Measurements from ENCODE around the gene MDGA2. TPM values are rescaled to one million over a fixed set of nuclear protein-coding genes. Genes with fewer than 3 reads are reported as not detected.

MDGA2 gene
- total RNA-seq, 4 donors from 2014 or later = not detected

DNA sequence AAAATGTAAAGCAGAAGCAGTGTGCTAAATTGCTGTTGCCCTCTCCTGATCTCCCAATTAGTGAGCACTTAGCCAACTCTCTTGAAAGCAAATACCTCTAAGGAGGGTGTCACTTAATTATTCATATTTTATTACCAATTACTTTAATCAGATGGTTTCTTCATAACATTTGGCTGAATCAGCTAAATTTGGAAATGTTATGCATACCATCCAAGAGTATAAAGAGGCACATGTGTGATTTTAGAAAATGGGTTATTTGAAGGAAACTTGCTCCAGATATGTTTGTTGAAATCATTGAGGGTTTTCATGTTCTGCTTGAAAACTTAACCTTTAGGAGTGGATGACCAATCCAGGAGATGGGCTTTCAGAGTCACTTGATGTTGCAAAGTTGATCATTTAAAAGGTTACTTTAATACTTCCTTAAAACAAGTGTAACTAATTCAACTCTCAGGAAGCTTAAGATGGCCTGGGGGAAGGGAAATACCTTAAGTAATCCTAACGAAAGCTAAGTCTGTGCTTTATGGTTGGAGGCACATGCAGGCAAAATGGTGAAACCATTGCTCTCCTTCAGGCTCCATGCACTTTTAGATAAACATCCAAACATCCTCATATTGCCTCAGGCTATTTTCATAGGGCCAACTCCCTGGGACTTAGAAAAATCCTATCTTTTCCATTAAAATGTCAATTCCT is 434.5 kb downstream of the MDGA2 start:
- no peaks in the 10 kb centered on the region for H3K4me1 ChIP-seq
- H3K4me3 ChIP-seq = no peak overlapping the region
- no peaks in the 10 kb centered on the region for H3K27me3 ChIP-seq
- H3K36me3 ChIP-seq = no peaks in the 10 kb centered on the region
- H3K9me3 ChIP-seq = no peaks in the 10 kb centered on the region
- no peak for DNase-seq
- H3K27ac ChIP-seq = no peak overlapping the region
- TF ChIP-seq POLR2A (IDR thresholded peaks at IDR 0.05) = no peak
- TF ChIP-seq, protein P1, sequence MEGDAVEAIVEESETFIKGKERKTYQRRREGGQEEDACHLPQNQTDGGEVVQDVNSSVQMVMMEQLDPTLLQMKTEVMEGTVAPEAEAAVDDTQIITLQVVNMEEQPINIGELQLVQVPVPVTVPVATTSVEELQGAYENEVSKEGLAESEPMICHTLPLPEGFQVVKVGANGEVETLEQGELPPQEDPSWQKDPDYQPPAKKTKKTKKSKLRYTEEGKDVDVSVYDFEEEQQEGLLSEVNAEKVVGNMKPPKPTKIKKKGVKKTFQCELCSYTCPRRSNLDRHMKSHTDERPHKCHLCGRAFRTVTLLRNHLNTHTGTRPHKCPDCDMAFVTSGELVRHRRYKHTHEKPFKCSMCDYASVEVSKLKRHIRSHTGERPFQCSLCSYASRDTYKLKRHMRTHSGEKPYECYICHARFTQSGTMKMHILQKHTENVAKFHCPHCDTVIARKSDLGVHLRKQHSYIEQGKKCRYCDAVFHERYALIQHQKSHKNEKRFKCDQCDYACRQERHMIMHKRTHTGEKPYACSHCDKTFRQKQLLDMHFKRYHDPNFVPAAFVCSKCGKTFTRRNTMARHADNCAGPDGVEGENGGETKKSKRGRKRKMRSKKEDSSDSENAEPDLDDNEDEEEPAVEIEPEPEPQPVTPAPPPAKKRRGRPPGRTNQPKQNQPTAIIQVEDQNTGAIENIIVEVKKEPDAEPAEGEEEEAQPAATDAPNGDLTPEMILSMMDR (IDR thresholded peaks at IDR 0.05) = no peak

DNA sequence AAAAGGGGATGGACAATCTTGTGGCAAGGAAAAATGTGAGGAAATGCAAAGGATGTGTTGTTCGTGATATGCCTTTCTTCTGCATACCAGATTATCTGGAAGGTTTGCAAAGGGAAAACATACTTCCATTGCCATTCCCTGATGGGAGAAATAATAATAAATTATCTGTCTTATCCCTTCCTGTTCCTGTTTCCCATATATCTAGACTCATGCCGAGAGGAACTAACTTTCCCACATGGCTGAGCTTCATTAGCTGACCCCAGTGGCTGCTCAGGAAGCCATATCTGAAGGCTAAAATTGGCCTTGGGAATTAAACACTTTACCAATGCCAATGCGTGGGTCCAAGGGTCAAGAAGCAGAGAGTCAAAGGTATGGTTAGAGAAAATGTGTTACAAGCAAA is 439.8 kb downstream of the MDGA2 start:
- no peak for TF ChIP-seq POLR2A (IDR thresholded peaks at IDR 0.05)
- TF ChIP-seq, protein P1 (IDR thresholded peaks at IDR 0.05) = no peak
- no peak for DNase-seq
- no peaks in the 10 kb centered on the region for H3K36me3 ChIP-seq
- H3K9me3 ChIP-seq = no peaks in the 10 kb centered on the region
- no peak overlapping the region for H3K4me3 ChIP-seq
- no peak overlapping the region for H3K27ac ChIP-seq
- no peaks in the 10 kb centered on the region for H3K27me3 ChIP-seq
- H3K4me1 ChIP-seq = no peaks in the 10 kb centered on the region

DNA sequence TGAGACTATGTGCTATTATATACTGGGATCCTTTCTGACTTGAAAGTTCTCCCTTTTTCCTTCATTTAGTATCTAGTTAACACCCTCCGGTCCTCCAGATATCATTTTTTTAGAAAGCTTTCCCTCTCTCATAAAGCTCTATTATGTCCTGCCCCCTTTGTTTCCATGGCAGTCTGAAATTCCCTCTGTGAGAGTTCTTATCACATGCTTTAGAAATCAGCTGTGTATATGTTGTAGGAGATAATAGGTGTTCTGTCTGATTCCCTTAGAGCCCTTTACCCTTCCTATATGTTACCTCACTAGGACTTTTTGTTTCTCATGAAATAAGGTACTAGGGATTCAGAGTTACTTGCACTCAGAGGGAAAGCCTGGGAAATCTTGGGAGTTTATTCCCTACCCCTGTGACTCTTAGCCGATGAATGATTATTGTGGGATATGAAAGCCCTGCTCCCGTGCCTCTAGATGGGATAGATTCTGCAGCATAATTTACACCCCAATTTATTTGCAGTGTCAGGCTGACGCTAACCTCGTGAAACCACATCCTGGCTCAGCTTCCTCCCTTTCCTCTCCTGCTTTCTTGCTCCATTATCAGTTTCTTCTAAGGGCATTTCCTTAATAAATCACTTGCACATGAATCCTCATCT is 448.4 kb downstream of the MDGA2 start:
- Histone ChIP-seq H3K4me3 (no peak overlapping the region), H3K4me1 (no peaks in the 10 kb centered on the region), H3K36me3 (no peaks in the 10 kb centered on the region), H3K9me3 (no peaks in the 10 kb centered on the region), H3K27me3 (no peaks in the 10 kb centered on the region), H3K27ac (no peak overlapping the region)
- no peak for TF ChIP-seq POLR2A (IDR thresholded peaks at IDR 0.05)
- TF ChIP-seq, protein P1 (IDR thresholded peaks at IDR 0.05) = no peak
- no peak for DNase-seq

DNA sequence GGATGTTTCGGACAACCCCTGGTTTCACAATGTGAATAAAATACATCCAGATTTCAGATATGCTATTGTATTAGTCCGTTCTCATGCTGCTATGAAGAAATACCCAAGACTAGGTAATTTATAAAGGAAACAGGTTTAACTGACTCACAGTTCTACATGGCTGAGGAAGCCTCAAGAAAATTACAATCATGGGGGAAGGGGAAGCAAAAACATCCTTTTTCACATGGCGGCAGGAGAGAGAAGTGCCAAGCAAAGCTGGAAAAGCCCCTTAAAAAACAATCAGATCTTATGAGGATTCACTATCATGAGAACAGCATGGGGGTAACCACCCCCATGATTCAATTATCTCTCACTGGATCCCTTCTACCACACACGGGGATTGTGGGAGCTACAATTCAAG is 451.7 kb downstream of the MDGA2 start:
- H3K27me3 ChIP-seq = no peaks in the 10 kb centered on the region
- H3K27ac ChIP-seq = no peak overlapping the region
- H3K4me3 ChIP-seq = no peak overlapping the region
- TF ChIP-seq, protein P1 (IDR thresholded peaks at IDR 0.05) = no peak
- no peak for TF ChIP-seq POLR2A (IDR thresholded peaks at IDR 0.05)
- H3K9me3 ChIP-seq = no peaks in the 10 kb centered on the region
- no peaks in the 10 kb centered on the region for H3K4me1 ChIP-seq
- DNase-seq = no peak
- H3K36me3 ChIP-seq = no peaks in the 10 kb centered on the region

DNA sequence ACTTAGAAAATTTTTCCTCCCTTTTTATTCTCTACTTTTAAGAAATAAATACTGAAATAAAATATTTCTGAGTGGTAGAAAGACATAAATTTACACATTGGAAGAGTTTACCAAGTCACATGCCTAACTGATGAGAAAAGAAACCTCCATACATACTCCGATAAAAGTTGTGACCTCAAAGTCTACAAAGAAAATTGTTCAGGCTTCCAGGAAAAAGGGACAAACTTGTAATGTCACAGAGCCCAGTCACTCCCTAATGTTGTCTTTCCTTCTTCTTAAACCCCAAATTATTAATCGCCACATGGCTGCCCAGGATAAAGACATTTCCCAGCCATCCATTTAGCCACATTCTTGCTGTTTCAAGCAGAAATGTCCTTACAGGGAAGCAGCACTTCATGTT is 455.3 kb downstream of the MDGA2 start:
- no peaks in the 10 kb centered on the region for H3K9me3 ChIP-seq
- no peak overlapping the region for H3K4me3 ChIP-seq
- no peaks in the 10 kb centered on the region for H3K36me3 ChIP-seq
- TF ChIP-seq, protein P1 (IDR thresholded peaks at IDR 0.05) = no peak
- no peak for TF ChIP-seq POLR2A (IDR thresholded peaks at IDR 0.05)
- DNase-seq = no peak
- no peaks in the 10 kb centered on the region for H3K27me3 ChIP-seq
- no peaks in the 10 kb centered on the region for H3K4me1 ChIP-seq
- H3K27ac ChIP-seq = no peak overlapping the region

All from Peyer's patch (tissue), 4 donors.